PC-9 (cell line): Measurements from ENCODE around the gene DOCK6.

ENCODE experiments used
- CTCF ChIP-seq: fragments of 200-600 bp; sonication (generic); conservative IDR thresholded peaks from 2 replicates; pipeline ENCODE4 v1.6.1; 2017; ENCODE audit warnings: mixed run types, antibody characterized with exemption, mild to moderate bottlenecking, moderate library complexity
- EZH2 ChIP-seq: fragments of 200-600 bp; sonication (generic); IDR thresholded peaks from 2 replicates; pipeline ENCODE4 v1.8.0; 2017; ENCODE audit warnings: antibody characterized with exemption, low read depth

- TF ChIP-seq CTCF, result no peak
- no peak for TF ChIP-seq EZH2
Observed at GRCh38 chr19:11233073-11233472, 29.3 kb downstream of the DOCK6 start.
